ENCODE results near the gene DDRGK1.

DNA sequence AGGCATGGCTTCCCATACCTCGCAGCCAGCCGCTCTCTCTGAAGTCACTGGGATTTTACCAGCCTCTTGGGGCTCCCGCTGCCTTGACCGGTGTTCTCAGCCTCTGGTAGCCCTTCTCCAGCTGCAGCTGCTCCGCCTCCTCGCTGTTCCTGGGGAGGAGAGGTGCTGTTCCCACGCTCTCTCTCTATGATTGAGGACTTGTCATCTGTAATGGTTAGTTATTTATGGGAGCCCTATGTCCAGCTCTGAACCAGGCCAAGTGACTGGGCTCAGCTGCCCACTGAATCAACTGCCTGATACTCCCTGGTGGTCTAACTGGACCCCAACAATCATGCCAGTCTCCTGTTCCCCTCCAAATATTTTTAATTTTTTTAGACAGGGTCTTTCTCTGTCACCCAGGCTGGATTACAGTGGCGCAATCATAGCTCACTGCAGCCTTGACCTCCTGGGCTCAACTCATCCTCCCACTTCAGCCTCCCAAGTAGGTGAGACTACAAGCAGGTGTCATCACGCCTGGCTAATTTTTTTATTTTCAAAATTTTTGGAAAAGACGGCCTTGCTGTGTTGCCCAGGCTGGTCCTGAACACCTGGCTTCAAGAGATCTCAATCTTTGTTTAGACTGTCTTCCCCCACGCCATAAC lies 39.4 kb upstream of the DDRGK1 start:
- TF ChIP-seq, protein P1, sequence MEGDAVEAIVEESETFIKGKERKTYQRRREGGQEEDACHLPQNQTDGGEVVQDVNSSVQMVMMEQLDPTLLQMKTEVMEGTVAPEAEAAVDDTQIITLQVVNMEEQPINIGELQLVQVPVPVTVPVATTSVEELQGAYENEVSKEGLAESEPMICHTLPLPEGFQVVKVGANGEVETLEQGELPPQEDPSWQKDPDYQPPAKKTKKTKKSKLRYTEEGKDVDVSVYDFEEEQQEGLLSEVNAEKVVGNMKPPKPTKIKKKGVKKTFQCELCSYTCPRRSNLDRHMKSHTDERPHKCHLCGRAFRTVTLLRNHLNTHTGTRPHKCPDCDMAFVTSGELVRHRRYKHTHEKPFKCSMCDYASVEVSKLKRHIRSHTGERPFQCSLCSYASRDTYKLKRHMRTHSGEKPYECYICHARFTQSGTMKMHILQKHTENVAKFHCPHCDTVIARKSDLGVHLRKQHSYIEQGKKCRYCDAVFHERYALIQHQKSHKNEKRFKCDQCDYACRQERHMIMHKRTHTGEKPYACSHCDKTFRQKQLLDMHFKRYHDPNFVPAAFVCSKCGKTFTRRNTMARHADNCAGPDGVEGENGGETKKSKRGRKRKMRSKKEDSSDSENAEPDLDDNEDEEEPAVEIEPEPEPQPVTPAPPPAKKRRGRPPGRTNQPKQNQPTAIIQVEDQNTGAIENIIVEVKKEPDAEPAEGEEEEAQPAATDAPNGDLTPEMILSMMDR (conservative IDR thresholded peaks at IDR 0.05; ENCODE audit: low read depth, low read length), result no peak
- TF ChIP-seq EZH2 (IDR thresholded peaks at IDR 0.05; ENCODE audit: low read length, unreplicated experiment) (no peak), EZH2phosphoT487 (IDR thresholded peaks at IDR 0.05; ENCODE audit: borderline replicate concordance, low read length) (no peak)
